GM18505 (cell line): ENCODE data around the gene USP34.
"Not testable (repeated sequence)": the region's sequence is repeated elsewhere in the genome, so short reads cannot be mapped to it uniquely, and the experiment has no call there.

Experiments used
- ATAC-seq: cut with Tn5 transposase; IDR thresholded peaks from one replicate; pipeline ENCODE4 v1.9.1; 2021; ENCODE audit not compliant: unreplicated experiment
- POLR2A ChIP-seq: IDR thresholded peaks from 4 replicates; pipeline ENCODE4 v1.6.1; 2011; ENCODE audit warnings: borderline replicate concordance; ENCODE audit not compliant: insufficient read depth, insufficient read length; ENCODE audit errors: extremely low read depth

Gene USP34

GRCh38 chr2:61175036-61175435, 295.9 kb downstream of the USP34 start:
- no peak for TF ChIP-seq POLR2A
- ATAC-seq = no peak

GRCh38 chr2:61173116-61173515, 297.8 kb downstream of the USP34 start:
- TF ChIP-seq POLR2A = no peak
- no peak for ATAC-seq

- ATAC-seq = no peak
- TF ChIP-seq POLR2A = no peak
Measured at GRCh38 chr2:61172671-61173070, 298.2 kb downstream of the USP34 start.

GRCh38 chr2:61167579-61167978, 303.3 kb downstream of the USP34 start:
- TF ChIP-seq POLR2A = no peak
- no peak for ATAC-seq

- no peak for TF ChIP-seq POLR2A
- no peak for ATAC-seq
Measured at GRCh38 chr2:61165946-61166345, 304.9 kb downstream of the USP34 start.

- not testable (repeated sequence) for ATAC-seq
Measured at GRCh38 chr2:61165082-61165481, 305.8 kb downstream of the USP34 start.

GRCh38 chr2:61162721-61163120, 308.2 kb downstream of the USP34 start:
- TF ChIP-seq POLR2A = no peak
- ATAC-seq = no peak

GRCh38 chr2:61161888-61162287, 309.0 kb downstream of the USP34 start, which contains the start of gene C2orf74:
Gene C2orf74 (plus strand): TSS chr2:61162188. CDS start chr2:61162515, 327 bp downstream.
- no peak for TF ChIP-seq POLR2A

GRCh38 chr2:61158356-61158955, 312.4 kb downstream of the USP34 start:
- no peak for ATAC-seq
- TF ChIP-seq POLR2A = no peak

More at GRCh38 chr2:61161888-61162287, 309.0 kb downstream of the USP34 start, which contains the start of gene C2orf74:
- ATAC-seq = no peak

- TF ChIP-seq POLR2A = no peak
- ATAC-seq = no peak
Measured at GRCh38 chr2:61157371-61158003, 313.4 kb downstream of the USP34 start.

- no peak for ATAC-seq
Measured at GRCh38 chr2:61151436-61151835, 319.5 kb downstream of the USP34 start.

GRCh38 chr2:61149074-61149473, 321.8 kb downstream of the USP34 start:
- TF ChIP-seq POLR2A = no peak
- no peak for ATAC-seq

More at GRCh38 chr2:61151436-61151835, 319.5 kb downstream of the USP34 start:
- no peak for TF ChIP-seq POLR2A

- ATAC-seq = not testable (repeated sequence)
Measured at GRCh38 chr2:61148091-61148490, 322.8 kb downstream of the USP34 start.

- TF ChIP-seq POLR2A = no peak
- no peak for ATAC-seq
Measured at GRCh38 chr2:61145990-61146389, 324.9 kb downstream of the USP34 start.
